ENCODE results near the gene LMCD1.

The LMCD1 gene

DNA sequence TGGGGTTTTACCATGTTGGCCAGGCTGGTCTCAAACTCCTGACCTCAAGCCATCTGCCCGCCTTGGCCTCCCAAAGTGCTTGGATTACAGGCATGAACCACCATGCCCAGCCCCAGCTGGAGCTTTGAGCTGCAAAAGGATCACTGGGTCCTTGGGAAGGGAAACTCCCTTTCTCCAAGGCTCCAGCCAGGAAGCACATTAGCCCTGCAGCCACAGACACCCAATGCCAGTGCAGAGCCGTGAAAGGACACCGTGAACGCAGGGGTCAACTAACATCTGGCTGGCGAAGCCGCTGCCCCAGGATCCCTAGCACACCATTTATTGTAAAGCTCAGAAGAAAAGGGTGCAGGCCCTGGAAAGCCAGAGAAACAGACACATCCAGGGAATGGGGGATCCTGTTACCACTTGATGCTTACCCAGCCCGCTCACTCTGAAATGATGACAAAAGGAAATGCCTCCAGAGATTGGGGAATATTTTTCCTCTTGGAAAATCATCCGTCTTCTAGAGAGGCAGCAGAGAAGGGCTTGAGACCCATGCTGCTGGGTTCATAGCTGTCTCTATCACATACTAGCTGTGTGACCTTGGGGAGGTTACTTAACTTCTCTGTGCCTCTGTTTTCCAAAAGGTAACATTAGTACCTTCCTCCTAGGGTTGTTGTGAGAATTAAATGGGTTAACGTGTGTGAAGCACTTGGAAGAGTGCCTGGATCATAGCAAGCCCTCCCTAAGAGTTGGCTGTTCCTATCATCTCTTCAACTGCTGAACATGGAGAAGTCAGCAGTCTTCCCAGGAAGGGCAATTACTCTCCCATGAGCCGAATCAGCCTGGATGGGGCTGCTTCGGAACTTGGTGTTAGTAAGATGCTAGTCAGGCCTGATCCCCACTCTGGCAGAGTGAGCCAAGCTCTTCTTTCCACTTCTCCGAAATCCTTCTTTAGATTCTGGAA, 40.8 kb downstream of the LMCD1 start:
- TF ChIP-seq, protein P1, sequence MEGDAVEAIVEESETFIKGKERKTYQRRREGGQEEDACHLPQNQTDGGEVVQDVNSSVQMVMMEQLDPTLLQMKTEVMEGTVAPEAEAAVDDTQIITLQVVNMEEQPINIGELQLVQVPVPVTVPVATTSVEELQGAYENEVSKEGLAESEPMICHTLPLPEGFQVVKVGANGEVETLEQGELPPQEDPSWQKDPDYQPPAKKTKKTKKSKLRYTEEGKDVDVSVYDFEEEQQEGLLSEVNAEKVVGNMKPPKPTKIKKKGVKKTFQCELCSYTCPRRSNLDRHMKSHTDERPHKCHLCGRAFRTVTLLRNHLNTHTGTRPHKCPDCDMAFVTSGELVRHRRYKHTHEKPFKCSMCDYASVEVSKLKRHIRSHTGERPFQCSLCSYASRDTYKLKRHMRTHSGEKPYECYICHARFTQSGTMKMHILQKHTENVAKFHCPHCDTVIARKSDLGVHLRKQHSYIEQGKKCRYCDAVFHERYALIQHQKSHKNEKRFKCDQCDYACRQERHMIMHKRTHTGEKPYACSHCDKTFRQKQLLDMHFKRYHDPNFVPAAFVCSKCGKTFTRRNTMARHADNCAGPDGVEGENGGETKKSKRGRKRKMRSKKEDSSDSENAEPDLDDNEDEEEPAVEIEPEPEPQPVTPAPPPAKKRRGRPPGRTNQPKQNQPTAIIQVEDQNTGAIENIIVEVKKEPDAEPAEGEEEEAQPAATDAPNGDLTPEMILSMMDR (conservative IDR thresholded peaks at IDR 0.05), result no peak
- H3K27ac ChIP-seq, result no peak overlapping the region

DNA sequence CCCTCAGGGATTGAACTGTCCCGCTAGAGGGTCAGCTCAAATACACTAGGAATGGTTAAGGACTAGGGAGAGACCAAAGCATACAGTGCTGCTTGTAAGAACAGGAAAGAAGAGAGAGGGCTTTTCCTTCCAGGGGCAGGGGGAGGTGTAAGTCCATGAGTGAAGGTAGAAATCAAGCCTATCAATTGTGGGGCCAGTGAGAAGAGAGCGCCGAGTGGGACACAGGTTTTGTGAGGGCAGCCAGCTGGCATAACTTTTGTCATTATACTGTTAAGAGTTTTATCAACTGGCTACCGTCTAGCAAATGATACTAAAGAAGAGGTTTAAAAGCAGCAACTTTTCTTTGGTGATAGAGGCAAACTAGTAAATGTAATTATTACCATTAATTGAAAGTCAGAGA, 45.0 kb downstream of the LMCD1 start:
- no peak overlapping the region for H3K27ac ChIP-seq
- TF ChIP-seq, protein P1 (conservative IDR thresholded peaks at IDR 0.05), result no peak

DNA sequence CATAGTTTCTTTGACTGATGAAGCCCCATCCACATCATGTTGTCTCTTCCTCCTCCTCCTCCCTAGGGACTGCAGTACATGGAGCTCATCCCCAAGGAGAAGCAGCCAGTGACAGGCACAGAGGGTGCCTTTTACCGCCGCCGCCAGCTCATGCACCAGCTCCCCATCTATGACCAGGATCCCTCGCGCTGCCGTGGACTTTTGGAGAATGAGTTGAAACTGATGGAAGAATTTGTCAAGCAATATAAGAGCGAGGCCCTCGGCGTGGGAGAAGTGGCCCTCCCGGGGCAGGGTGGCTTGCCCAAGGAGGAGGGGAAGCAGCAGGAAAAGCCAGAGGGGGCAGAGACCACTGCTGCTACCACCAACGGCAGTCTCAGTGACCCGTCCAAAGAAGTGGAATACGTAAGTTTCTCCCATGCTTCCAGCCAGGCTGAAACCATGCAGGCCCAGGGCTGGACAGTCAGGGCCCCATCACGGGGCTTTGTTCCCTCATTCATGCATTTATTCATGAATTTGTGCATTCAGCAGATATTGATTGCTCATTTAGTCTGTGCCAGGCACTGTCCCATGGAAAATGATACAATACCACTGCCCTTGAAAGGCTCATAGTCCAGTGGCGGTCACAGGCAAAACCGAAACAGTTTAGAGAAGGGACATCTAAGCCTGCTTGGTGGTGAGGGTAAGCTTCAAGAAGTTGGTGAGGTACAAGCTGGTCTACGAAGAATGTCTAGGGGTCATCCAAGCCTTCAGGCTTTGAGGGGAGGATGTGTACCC, 47.1 kb downstream of the LMCD1 start:
- H3K27ac ChIP-seq, result no peak overlapping the region
- TF ChIP-seq, protein P1 (conservative IDR thresholded peaks at IDR 0.05), result no peak

GRCh38 chr3:8549354-8549753, 47.7 kb downstream of the LMCD1 start:
- TF ChIP-seq, protein P1 (conservative IDR thresholded peaks at IDR 0.05), result no peak

GRCh38 chr3:8550611-8551010, 49.0 kb downstream of the LMCD1 start:
- no peak overlapping the region for H3K27ac ChIP-seq
- TF ChIP-seq, protein P1 (conservative IDR thresholded peaks at IDR 0.05), result no peak

More at GRCh38 chr3:8549354-8549753, 47.7 kb downstream of the LMCD1 start:
- H3K27ac ChIP-seq, result no peak overlapping the region

- TF ChIP-seq, protein P1 (conservative IDR thresholded peaks at IDR 0.05), result no peak
- H3K27ac ChIP-seq, result no peak overlapping the region
These were observed 50.7 kb downstream of the LMCD1 start for GRCh38 chr3:8552223-8552762.

- no peak overlapping the region for H3K27ac ChIP-seq
- TF ChIP-seq, protein P1 (conservative IDR thresholded peaks at IDR 0.05), result no peak
These were observed 51.8 kb downstream of the LMCD1 start for GRCh38 chr3:8553405-8553804.
